Measurements from ENCODE around the gene PSMD3. TPM values are rescaled to one million over a fixed set of nuclear protein-coding genes. Genes with fewer than 3 reads are reported as not detected.

The PSMD3 gene
- polyA plus RNA-seq, 2 of the 4 experiments (the other 2 are of a cell fraction): 87.7 to 193 TPM

GRCh38 chr17:40019140-40019991, 38.8 kb downstream of the PSMD3 start:
- no peak overlapping the region for H3K4me3 ChIP-seq
- peak overlapping the region; percentile 83 to 84; a peak in 2 of 6 replicates for H3K27ac ChIP-seq
- POLR2A ChIA-PET: no interaction called here
- CTCF ChIA-PET: interaction anchor here (0.9 to 24.9 kb wide), 17 partner anchors 12 to 173 kb away, joined by 3 to 625 read pairs (median 43); partner anchors contain the start of genes CSF3, PSMD3 and THRA
- DNase-seq (ENCODE audit: low read depth in 1 of 2, low spot score in 1 of 2) (no peak), FAIRE-seq (no peak), ATAC-seq (peak; percentile 36 to 67; a peak in 3 of 6 replicates)
- WGBS (ENCODE audit: missing lambda C conversion rate): 85% methylated on average over 24 of the region's 24 CpGs
- TF ChIP-seq ZNF302 (CRISPR knock-in tag; IDR thresholded peaks at IDR 0.05): no peak
- no peak for TF ChIP-seq REST (IDR thresholded peaks at IDR 0.05)
- no peak for TF ChIP-seq PHF8 (IDR thresholded peaks at IDR 0.05; ENCODE audit: borderline replicate concordance, low read depth)
- no peak for TF ChIP-seq FOXS1 (CRISPR knock-in tag; IDR thresholded peaks at IDR 0.05)
- no peak for TF ChIP-seq POLR2A (IDR thresholded peaks at IDR 0.05; ENCODE audit: low read length)
- TF ChIP-seq MAX (IDR thresholded peaks at IDR 0.05): no peak
- no peak for TF ChIP-seq BCL3 (IDR thresholded peaks at IDR 0.05)
- TF ChIP-seq HOXA7 (CRISPR knock-in tag; IDR thresholded peaks at IDR 0.05): no peak
- no peak for TF ChIP-seq ZC3H11A (IDR thresholded peaks at IDR 0.05)
- no peak for TF ChIP-seq KDM5A (IDR thresholded peaks at IDR 0.05)
- H3K4me1 ChIP-seq: peaks cover 52% of the 10 kb centered on the region
- H3K4me2 ChIP-seq: no peak overlapping the region
- no peaks in the 10 kb centered on the region for H3K9me3 ChIP-seq

GRCh38 chr17:40020146-40020545, 39.5 kb downstream of the PSMD3 start:
- Histone ChIP-seq H3K4me2 (no peak overlapping the region), H3K4me1 (peaks cover 44% of the 10 kb centered on the region), H3K4me3 (no peak overlapping the region), H3K27ac (peak overlapping the region; percentile 83 to 84; a peak in 2 of 6 replicates), H3K9me3 (no peaks in the 10 kb centered on the region)
- FAIRE-seq (no peak), DNase-seq (ENCODE audit: low read depth in 1 of 2, low spot score in 1 of 2) (no peak), ATAC-seq (no peak)
- ChIA-PET POLR2A (no interaction called here), CTCF (interaction anchor here (1.0 to 23.2 kb wide), 6 partner anchors 13 to 149 kb away, joined by 3 to 625 read pairs (median 24); partner anchors contain the start of genes CSF3 and THRA)
- WGBS (ENCODE audit: missing lambda C conversion rate): 91% methylated on average over 13 of the region's 13 CpGs
- TF ChIP-seq NR3C1 (IDR thresholded peaks at IDR 0.05) (no peak), NPAS2 (CRISPR knock-in tag; IDR thresholded peaks at IDR 0.05; ENCODE audit: borderline replicate concordance) (no peak), ZFP36 (IDR thresholded peaks at IDR 0.05; ENCODE audit: borderline replicate concordance, partially characterized antibody) (no peak), POLR2A (IDR thresholded peaks at IDR 0.05; ENCODE audit: low read length) (no peak), REST (IDR thresholded peaks at IDR 0.05) (no peak), GATA3 (IDR thresholded peaks at IDR 0.05; ENCODE audit: borderline replicate concordance) (no peak), MAX (IDR thresholded peaks at IDR 0.05) (no peak), HMGXB4 (CRISPR knock-in tag; IDR thresholded peaks at IDR 0.05; ENCODE audit: borderline replicate concordance) (no peak), FOXS1 (CRISPR knock-in tag; IDR thresholded peaks at IDR 0.05) (no peak), SMC3 (IDR thresholded peaks at IDR 0.05) (no peak), RCOR1 (IDR thresholded peaks at IDR 0.05; ENCODE audit: low read depth, low read length) (no peak), PBX3 (IDR thresholded peaks at IDR 0.05) (no peak), USF2 (IDR thresholded peaks at IDR 0.05) (no peak)
